Right lobe of liver (tissue), 4 donors: ENCODE data around the gene HTR4.

Source experiments
- CTCF ChIP-seq, 4 donors: fragments of 200-600 bp in 3 of 4; fragments of 450-650 bp in 1 of 4; IDR thresholded peaks; one replicate each; pipeline versions ENCODE4 v1.5.1 to v1.8.0; 2016 to 2022; ENCODE audit warnings: antibody characterized with exemption in 4 of 4, mild to moderate bottlenecking in 2 of 4
- POLR2A ChIP-seq: fragments of 450-650 bp; IDR thresholded peaks from one replicate; pipeline ENCODE4 v1.6.1; 2017; ENCODE audit warnings: antibody characterized with exemption, mild to moderate bottlenecking
- donor health status: DM: no; HTN: no; CAD: no.
- donor health status: DM: no; HTN: no; CAD: no.
- donor health status: DM: no; HTN: yes; CAD: no.

- TF ChIP-seq CTCF (IDR thresholded peaks at IDR 0.05) (no peak), POLR2A (no peak)
Measured at GRCh38 chr5:148532969-148533670, 121.2 kb downstream of the HTR4 start.
